ENCODE results near the gene MSN. TPM values are rescaled to one million over a fixed set of nuclear protein-coding genes. Genes with fewer than 3 reads are reported as not detected.
A peak's percentile ranks its signal among the peaks of the same experiment; 100 is the strongest.

Gene MSN
- total RNA-seq, 1 experiment from 2014 or later = 361 TPM

- DNase-seq = no peak
- H3K36me3 ChIP-seq (ENCODE audit: insufficient read depth, low read length) = no peaks in the 10 kb centered on the region
- no peaks in the 10 kb centered on the region for H4K20me1 ChIP-seq (ENCODE audit: insufficient read depth, low read depth, low read length)
- H2AFZ ChIP-seq (ENCODE audit: low read length) = no peak overlapping the region
- H3K4me2 ChIP-seq (ENCODE audit: low read depth, low read length, poor library complexity, severe bottlenecking) = no peak overlapping the region
- no peak overlapping the region for H3K27ac ChIP-seq (ENCODE audit: low read length)
- no peak overlapping the region for H3K9ac ChIP-seq (ENCODE audit: low read length)
- no peaks in the 10 kb centered on the region for H3K79me2 ChIP-seq (ENCODE audit: low read length)
- H3K27me3 ChIP-seq (ENCODE audit: low read length) = no peaks in the 10 kb centered on the region
- H3K4me3 ChIP-seq (ENCODE audit: low read length) = no peak overlapping the region
- no peaks in the 10 kb centered on the region for H3K9me3 ChIP-seq (ENCODE audit: low read length)
- H3K9me2 ChIP-seq (replicated peaks; ENCODE audit: insufficient read depth, low read length) = no peaks in the 10 kb centered on the region
- no peaks in the 10 kb centered on the region for H3K4me1 ChIP-seq (ENCODE audit: low read length)
These were observed 9.2 kb upstream of the MSN start for GRCh38 chrX:65658229-65658628.

GRCh38 chrX:65667157-65667502 is 324 bp upstream of the MSN start:
- H3K4me2 ChIP-seq (ENCODE audit: low read depth, low read length, poor library complexity, severe bottlenecking) = peak overlapping the region; percentile 57
- peaks cover 33% of the 10 kb centered on the region for H3K4me1 ChIP-seq (ENCODE audit: low read length)
- 0 out of 2 replicates have a peak overlapping the region, but pooled peaks have one; percentile 22 for H3K4me3 ChIP-seq (ENCODE audit: low read length)
- no peak overlapping the region for H2AFZ ChIP-seq (ENCODE audit: low read length)
- no peaks in the 10 kb centered on the region; the same call in 1 of the 2 replicates for H3K36me3 ChIP-seq (ENCODE audit: insufficient read depth, low read length)
- H3K9ac ChIP-seq (ENCODE audit: low read length) = peak overlapping the region; percentile 54
- H3K27ac ChIP-seq (ENCODE audit: low read length) = no peak overlapping the region
- H3K9me2 ChIP-seq (replicated peaks; ENCODE audit: insufficient read depth, low read length) = no peaks in the 10 kb centered on the region
- no peaks in the 10 kb centered on the region for H4K20me1 ChIP-seq (ENCODE audit: insufficient read depth, low read depth, low read length)
- peaks cover 44% of the 10 kb centered on the region for H3K79me2 ChIP-seq (ENCODE audit: low read length)
- no peak for DNase-seq
- H3K9me3 ChIP-seq (ENCODE audit: low read length) = no peaks in the 10 kb centered on the region
- no peaks in the 10 kb centered on the region for H3K27me3 ChIP-seq (ENCODE audit: low read length)

GRCh38 chrX:65668377-65669310 is 1.2 kb downstream of the MSN start:
- Histone ChIP-seq H3K27me3 (ENCODE audit: low read length) (no peaks in the 10 kb centered on the region), H3K27ac (ENCODE audit: low read length) (peak overlapping the region; percentile 86), H3K4me1 (ENCODE audit: low read length) (peaks cover 47% of the 10 kb centered on the region), H3K79me2 (ENCODE audit: low read length) (peaks cover 59% of the 10 kb centered on the region), H3K4me3 (ENCODE audit: low read length) (peak overlapping the region; percentile 91), H3K36me3 (ENCODE audit: insufficient read depth, low read length) (peaks cover 2% of the 10 kb centered on the region; the same call in 1 of the 2 replicates), H3K4me2 (ENCODE audit: low read depth, low read length, poor library complexity, severe bottlenecking) (peak overlapping the region; percentile 72), H4K20me1 (ENCODE audit: insufficient read depth, low read depth, low read length) (no peaks in the 10 kb centered on the region), H3K9ac (ENCODE audit: low read length) (peak overlapping the region; percentile 94), H3K9me3 (ENCODE audit: low read length) (no peaks in the 10 kb centered on the region), H3K9me2 (replicated peaks; ENCODE audit: insufficient read depth, low read length) (no peaks in the 10 kb centered on the region), H2AFZ (ENCODE audit: low read length) (no peak overlapping the region)
- DNase-seq = peak; percentile 82

- peaks cover 85% of the 10 kb centered on the region for H3K79me2 ChIP-seq (ENCODE audit: low read length)
- peaks cover 9% of the 10 kb centered on the region; the same call in 1 of the 2 replicates for H3K36me3 ChIP-seq (ENCODE audit: insufficient read depth, low read length)
- no peaks in the 10 kb centered on the region for H3K9me2 ChIP-seq (replicated peaks; ENCODE audit: insufficient read depth, low read length)
- peak overlapping the region; percentile 41 for H3K4me2 ChIP-seq (ENCODE audit: low read depth, low read length, poor library complexity, severe bottlenecking)
- no peaks in the 10 kb centered on the region for H3K27me3 ChIP-seq (ENCODE audit: low read length)
- 0 out of 2 replicates have a peak overlapping the region, but pooled peaks have one; percentile 14 for H3K27ac ChIP-seq (ENCODE audit: low read length)
- no peak overlapping the region for H3K9ac ChIP-seq (ENCODE audit: low read length)
- H2AFZ ChIP-seq (ENCODE audit: low read length) = no peak overlapping the region
- H3K4me1 ChIP-seq (ENCODE audit: low read length) = peaks cover 58% of the 10 kb centered on the region
- DNase-seq = no peak
- H3K4me3 ChIP-seq (ENCODE audit: low read length) = no peak overlapping the region
- no peaks in the 10 kb centered on the region for H3K9me3 ChIP-seq (ENCODE audit: low read length)
- H4K20me1 ChIP-seq (ENCODE audit: insufficient read depth, low read depth, low read length) = no peaks in the 10 kb centered on the region
These were observed 3.8 kb downstream of the MSN start for GRCh38 chrX:65671286-65671685.

- Histone ChIP-seq H3K27ac (ENCODE audit: low read length) (no peak overlapping the region), H4K20me1 (ENCODE audit: insufficient read depth, low read depth, low read length) (no peaks in the 10 kb centered on the region), H3K4me2 (ENCODE audit: low read depth, low read length, poor library complexity, severe bottlenecking) (peak overlapping the region; percentile 41), H2AFZ (ENCODE audit: low read length) (no peak overlapping the region), H3K36me3 (ENCODE audit: insufficient read depth, low read length) (peaks cover 9% of the 10 kb centered on the region; the same call in 1 of the 2 replicates), H3K9me2 (replicated peaks; ENCODE audit: insufficient read depth, low read length) (no peaks in the 10 kb centered on the region), H3K4me3 (ENCODE audit: low read length) (no peak overlapping the region), H3K79me2 (ENCODE audit: low read length) (peaks cover 92% of the 10 kb centered on the region), H3K9ac (ENCODE audit: low read length) (no peak overlapping the region), H3K4me1 (ENCODE audit: low read length) (peaks cover 60% of the 10 kb centered on the region), H3K27me3 (ENCODE audit: low read length) (no peaks in the 10 kb centered on the region), H3K9me3 (ENCODE audit: low read length) (no peaks in the 10 kb centered on the region)
- no peak for DNase-seq
These were observed 4.5 kb downstream of the MSN start for GRCh38 chrX:65671966-65672365.

GRCh38 chrX:65673857-65674203 is 6.4 kb downstream of the MSN start:
- no peak for DNase-seq
- H3K4me3 ChIP-seq (ENCODE audit: low read length) = no peak overlapping the region
- H3K4me2 ChIP-seq (ENCODE audit: low read depth, low read length, poor library complexity, severe bottlenecking) = peak overlapping the region; percentile 17
- H3K4me1 ChIP-seq (ENCODE audit: low read length) = peaks cover 75% of the 10 kb centered on the region
- no peaks in the 10 kb centered on the region for H3K9me3 ChIP-seq (ENCODE audit: low read length)
- H4K20me1 ChIP-seq (ENCODE audit: insufficient read depth, low read depth, low read length) = no peaks in the 10 kb centered on the region
- H3K79me2 ChIP-seq (ENCODE audit: low read length) = peaks cover 99% of the 10 kb centered on the region
- H3K27me3 ChIP-seq (ENCODE audit: low read length) = no peaks in the 10 kb centered on the region
- no peak overlapping the region for H3K9ac ChIP-seq (ENCODE audit: low read length)
- no peak overlapping the region; the same call in 1 of the 2 replicates for H3K27ac ChIP-seq (ENCODE audit: low read length)
- 0 out of 2 replicates have a peak, but pooled peaks cover 9% of the 10 kb centered on the region for H3K36me3 ChIP-seq (ENCODE audit: insufficient read depth, low read length)
- H3K9me2 ChIP-seq (replicated peaks; ENCODE audit: insufficient read depth, low read length) = no peaks in the 10 kb centered on the region
- H2AFZ ChIP-seq (ENCODE audit: low read length) = no peak overlapping the region

- peaks cover 99% of the 10 kb centered on the region for H3K79me2 ChIP-seq (ENCODE audit: low read length)
- H4K20me1 ChIP-seq (ENCODE audit: insufficient read depth, low read depth, low read length) = no peaks in the 10 kb centered on the region
- H3K27me3 ChIP-seq (ENCODE audit: low read length) = no peaks in the 10 kb centered on the region
- H3K9me2 ChIP-seq (replicated peaks; ENCODE audit: insufficient read depth, low read length) = no peaks in the 10 kb centered on the region
- H3K9ac ChIP-seq (ENCODE audit: low read length) = no peak overlapping the region
- H3K9me3 ChIP-seq (ENCODE audit: low read length) = no peaks in the 10 kb centered on the region
- peaks cover 75% of the 10 kb centered on the region for H3K4me1 ChIP-seq (ENCODE audit: low read length)
- no peak overlapping the region for H2AFZ ChIP-seq (ENCODE audit: low read length)
- no peak overlapping the region for H3K4me3 ChIP-seq (ENCODE audit: low read length)
- no peak overlapping the region for H3K4me2 ChIP-seq (ENCODE audit: low read depth, low read length, poor library complexity, severe bottlenecking)
- DNase-seq = no peak
- 0 out of 2 replicates have a peak, but pooled peaks cover 9% of the 10 kb centered on the region for H3K36me3 ChIP-seq (ENCODE audit: insufficient read depth, low read length)
- H3K27ac ChIP-seq (ENCODE audit: low read length) = no peak overlapping the region
These were observed 6.9 kb downstream of the MSN start for GRCh38 chrX:65674204-65674893.

- 0 out of 2 replicates have a peak, but pooled peaks cover 9% of the 10 kb centered on the region for H3K36me3 ChIP-seq (ENCODE audit: insufficient read depth, low read length)
- DNase-seq = no peak
- 0 out of 2 replicates have a peak, but pooled peaks cover 5% of the 10 kb centered on the region for H4K20me1 ChIP-seq (ENCODE audit: insufficient read depth, low read depth, low read length)
- peaks cover 100% of the 10 kb centered on the region for H3K79me2 ChIP-seq (ENCODE audit: low read length)
- no peaks in the 10 kb centered on the region for H3K27me3 ChIP-seq (ENCODE audit: low read length)
- no peaks in the 10 kb centered on the region for H3K9me3 ChIP-seq (ENCODE audit: low read length)
- H3K9ac ChIP-seq (ENCODE audit: low read length) = no peak overlapping the region
- H3K4me3 ChIP-seq (ENCODE audit: low read length) = no peak overlapping the region
- H3K4me2 ChIP-seq (ENCODE audit: low read depth, low read length, poor library complexity, severe bottlenecking) = no peak overlapping the region
- no peaks in the 10 kb centered on the region for H3K9me2 ChIP-seq (replicated peaks; ENCODE audit: insufficient read depth, low read length)
- peaks cover 64% of the 10 kb centered on the region for H3K4me1 ChIP-seq (ENCODE audit: low read length)
- peak overlapping the region; percentile 21; the same call in 1 of the 2 replicates for H3K27ac ChIP-seq (ENCODE audit: low read length)
- H2AFZ ChIP-seq (ENCODE audit: low read length) = no peak overlapping the region
These were observed 10.6 kb downstream of the MSN start for GRCh38 chrX:65677954-65678469.
